Fibroblast of lung (primary cell): ENCODE results near the gene TIMM50. TPM values are rescaled to one million over a fixed set of nuclear protein-coding genes. Genes with fewer than 3 reads are reported as not detected.

ENCODE experiments used
- DNase-seq, 2 donors: peaks; one replicate each; pipeline versions ENCODE4 v3.0.0 to v3.0.0-alpha.2; 2010; ENCODE audit warnings: low read depth in 2 of 2
- H2AFZ ChIP-seq: 2 replicates; pipeline ENCODE4 v1.5.1; 2012; ENCODE audit warnings: low read length, control low read depth, inconsistent platforms
- H3K27ac ChIP-seq: 2 replicates; pipeline ENCODE4 v1.5.1; 2011; ENCODE audit warnings: low read length, control low read depth; ENCODE audit not compliant: insufficient read depth
- H3K27me3 ChIP-seq: 2 replicates; pipeline ENCODE4 v1.5.1; 2011; ENCODE audit warnings: mild to moderate bottlenecking, low read length; ENCODE audit not compliant: control insufficient read depth, insufficient read depth
- H3K36me3 ChIP-seq: 2 replicates; pipeline ENCODE4 v1.5.1; 2011; ENCODE audit warnings: low read length; ENCODE audit not compliant: control insufficient read depth, insufficient read depth
- H3K4me1 ChIP-seq: 2 replicates; pipeline ENCODE4 v1.5.1; 2011; ENCODE audit warnings: low read length; ENCODE audit not compliant: control insufficient read depth, insufficient read depth; ENCODE audit errors: extremely low read depth
- H3K4me2 ChIP-seq: 2 replicates; pipeline ENCODE4 v1.5.1; 2011; ENCODE audit warnings: low read length, control low read depth; ENCODE audit not compliant: insufficient read depth; ENCODE audit errors: extremely low read depth
- H3K4me3 ChIP-seq, 4 experiments: fragments of 200-600 bp in 1 of 4; sonication (generic) in 1 of 4; replicated peaks in 1 of 4; 2 replicates each; pipeline ENCODE4 v1.5.1; 2011 to 2016; ENCODE audit warnings: low read length in 4 of 4, low read depth in 3 of 4, mild to moderate bottlenecking in 3 of 4, control low read depth in 2 of 4, inconsistent platforms in 1 of 4, mixed read lengths in 1 of 4; ENCODE audit not compliant: insufficient read depth in 1 of 4; ENCODE audit errors: control extremely low read depth in 1 of 4
- H3K79me2 ChIP-seq: 2 replicates; pipeline ENCODE4 v1.5.1; 2012; ENCODE audit warnings: mild to moderate bottlenecking, low read length, inconsistent platforms; ENCODE audit not compliant: control insufficient read depth, insufficient read depth
- H3K9ac ChIP-seq: 2 replicates; pipeline ENCODE4 v1.5.1; 2011; ENCODE audit warnings: mild to moderate bottlenecking, low read length, control low read depth; ENCODE audit not compliant: insufficient read depth
- H3K9me3 ChIP-seq: 2 replicates; pipeline ENCODE4 v1.5.1; 2012; ENCODE audit warnings: low read depth, low read length; ENCODE audit not compliant: control insufficient read depth, insufficient read depth
- H4K20me1 ChIP-seq: 2 replicates; pipeline ENCODE4 v1.5.1; 2011; ENCODE audit warnings: low read length; ENCODE audit not compliant: control insufficient read depth, insufficient read depth; ENCODE audit errors: extremely low read depth
- EZH2 ChIP-seq: IDR thresholded peaks from 2 replicates; pipeline ENCODE4 v1.5.1; 2012; ENCODE audit warnings: low read length, control low read depth, mild to moderate bottlenecking; ENCODE audit errors: missing control alignments
- polyA plus RNA-seq, 2 donors: library from polyadenylated mRNA; depleted of rRNA in 1 of 2; stranded (reverse) in 1 of 2; unstranded in 1 of 2; fragments of >200 nt; gene quantifications; 2 replicates each; pipeline ENCODE4 v1.2.1, GENCODE V29; 2011 to 2012; ENCODE audit warnings: missing spikeins in 1 of 2
- total RNA-seq: library from RNA; depleted of rRNA; stranded (reverse); fragments of >200 nt; gene quantifications from 2 replicates; pipeline ENCODE4 v1.2.1, GENCODE V29; 2014
- TF ChIP-seq, protein P1 (sequence below), 2 donors: IDR thresholded peaks in 1 of 2; conservative IDR thresholded peaks in 1 of 2; 1 replicate in 1 of 2; 2 replicates in 1 of 2; pipeline ENCODE4 v1.5.1; 2011 to 2012; ENCODE audit warnings: low read length in 2 of 2, control low read depth in 1 of 2, inconsistent platforms in 1 of 2, low read depth in 1 of 2, mild to moderate bottlenecking in 1 of 2

TIMM50 gene
- total and polyA plus RNA-seq, 2 donors (not counting 1 experiment from before 2014, with no cell fraction given): 43.5 to 45.7 TPM

DNA sequence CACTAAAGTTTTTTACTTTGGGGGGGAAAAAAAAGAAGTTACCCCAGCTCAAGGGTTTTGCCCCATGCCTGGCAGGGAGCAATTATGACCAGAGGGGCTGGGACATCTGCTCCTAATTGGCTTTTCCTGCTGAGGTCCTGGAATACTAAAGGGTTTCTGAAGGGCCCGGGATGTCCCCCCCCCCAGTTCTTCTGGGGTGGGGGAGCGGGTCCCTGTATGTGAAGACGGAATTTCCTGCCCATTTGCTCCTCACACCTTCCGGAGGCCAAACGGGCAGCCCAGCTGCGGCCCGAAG is 17.0 kb downstream of the TIMM50 start:
- Histone ChIP-seq H3K9me3 (no peaks in the 10 kb centered on the region), H4K20me1 (no peaks in the 10 kb centered on the region), H3K4me1 (no peaks in the 10 kb centered on the region), H3K27ac (no peak overlapping the region), H3K27me3 (peaks cover 24% of the 10 kb centered on the region), H3K79me2 (no peaks in the 10 kb centered on the region), H3K4me2 (no peak overlapping the region), H3K36me3 (no peaks in the 10 kb centered on the region), H3K9ac (no peak overlapping the region), H3K4me3 (peak overlapping the region in 1 of 4 experiments; percentile 30), H2AFZ (no peak overlapping the region)
- TF ChIP-seq EZH2: no peak
- TF ChIP-seq, protein P1, sequence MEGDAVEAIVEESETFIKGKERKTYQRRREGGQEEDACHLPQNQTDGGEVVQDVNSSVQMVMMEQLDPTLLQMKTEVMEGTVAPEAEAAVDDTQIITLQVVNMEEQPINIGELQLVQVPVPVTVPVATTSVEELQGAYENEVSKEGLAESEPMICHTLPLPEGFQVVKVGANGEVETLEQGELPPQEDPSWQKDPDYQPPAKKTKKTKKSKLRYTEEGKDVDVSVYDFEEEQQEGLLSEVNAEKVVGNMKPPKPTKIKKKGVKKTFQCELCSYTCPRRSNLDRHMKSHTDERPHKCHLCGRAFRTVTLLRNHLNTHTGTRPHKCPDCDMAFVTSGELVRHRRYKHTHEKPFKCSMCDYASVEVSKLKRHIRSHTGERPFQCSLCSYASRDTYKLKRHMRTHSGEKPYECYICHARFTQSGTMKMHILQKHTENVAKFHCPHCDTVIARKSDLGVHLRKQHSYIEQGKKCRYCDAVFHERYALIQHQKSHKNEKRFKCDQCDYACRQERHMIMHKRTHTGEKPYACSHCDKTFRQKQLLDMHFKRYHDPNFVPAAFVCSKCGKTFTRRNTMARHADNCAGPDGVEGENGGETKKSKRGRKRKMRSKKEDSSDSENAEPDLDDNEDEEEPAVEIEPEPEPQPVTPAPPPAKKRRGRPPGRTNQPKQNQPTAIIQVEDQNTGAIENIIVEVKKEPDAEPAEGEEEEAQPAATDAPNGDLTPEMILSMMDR (conservative IDR thresholded peaks at IDR 0.05 in 1 of 2, IDR thresholded peaks at IDR 0.05 in 1 of 2; ENCODE audit: low read depth in 1 of 2, low read length in 2 of 2): no peak
- no peak for DNase-seq

DNA sequence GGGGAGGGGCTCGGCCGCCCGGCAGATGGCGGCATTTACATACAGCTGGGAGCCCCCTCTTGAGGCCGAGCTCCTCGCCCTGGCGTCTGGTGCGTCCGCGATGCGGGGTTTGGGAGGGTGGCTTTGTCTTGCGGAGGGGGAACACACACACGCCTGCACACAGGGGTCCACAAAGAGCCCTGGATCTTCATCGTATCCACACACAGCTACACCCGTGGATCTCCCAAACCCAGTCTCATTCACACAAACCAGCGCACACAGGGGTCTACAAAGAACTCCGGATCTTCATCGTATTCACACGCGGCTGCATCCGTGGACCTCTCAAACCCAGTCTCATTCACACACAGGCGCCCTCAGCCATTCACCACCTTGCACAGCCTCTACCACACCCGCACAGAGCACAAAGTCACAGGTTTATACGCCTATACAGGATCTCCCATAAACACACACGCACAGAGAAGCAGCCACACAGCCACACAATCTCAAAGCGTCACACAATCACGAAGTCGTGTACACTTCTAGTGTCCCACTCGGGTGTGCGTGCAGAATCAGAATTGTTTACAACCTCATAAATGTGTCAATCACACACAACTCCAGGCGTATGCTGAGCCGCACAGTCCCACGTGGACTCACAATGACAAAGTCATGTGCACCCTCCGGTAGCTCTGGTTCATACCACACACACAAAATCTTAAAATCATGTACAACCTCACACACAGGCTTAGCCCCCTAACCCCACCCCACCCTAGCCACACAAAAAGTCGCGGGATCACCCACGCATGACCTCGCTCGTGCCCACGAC is 17.6 kb downstream of the TIMM50 start:
- no peaks in the 10 kb centered on the region for H3K4me1 ChIP-seq
- peak overlapping the region; percentile 29 for H2AFZ ChIP-seq
- H3K9ac ChIP-seq: no peak overlapping the region
- no peaks in the 10 kb centered on the region for H3K36me3 ChIP-seq
- no peak overlapping the region for H3K27ac ChIP-seq
- peaks cover 24% of the 10 kb centered on the region for H3K27me3 ChIP-seq
- no peaks in the 10 kb centered on the region for H3K9me3 ChIP-seq
- TF ChIP-seq, protein P1 (conservative IDR thresholded peaks at IDR 0.05 in 1 of 2, IDR thresholded peaks at IDR 0.05 in 1 of 2; ENCODE audit: low read depth in 1 of 2, low read length in 2 of 2): peak; percentile 25 to 42
- TF ChIP-seq EZH2: peak; percentile 93
- DNase-seq: peak; percentile 24 to 43
- H4K20me1 ChIP-seq: no peaks in the 10 kb centered on the region
- peak overlapping the region in 2 of 4 experiments; percentile 30 to 46 for H3K4me3 ChIP-seq
- H3K79me2 ChIP-seq: no peaks in the 10 kb centered on the region
- H3K4me2 ChIP-seq: peak overlapping the region; percentile 79

DNA sequence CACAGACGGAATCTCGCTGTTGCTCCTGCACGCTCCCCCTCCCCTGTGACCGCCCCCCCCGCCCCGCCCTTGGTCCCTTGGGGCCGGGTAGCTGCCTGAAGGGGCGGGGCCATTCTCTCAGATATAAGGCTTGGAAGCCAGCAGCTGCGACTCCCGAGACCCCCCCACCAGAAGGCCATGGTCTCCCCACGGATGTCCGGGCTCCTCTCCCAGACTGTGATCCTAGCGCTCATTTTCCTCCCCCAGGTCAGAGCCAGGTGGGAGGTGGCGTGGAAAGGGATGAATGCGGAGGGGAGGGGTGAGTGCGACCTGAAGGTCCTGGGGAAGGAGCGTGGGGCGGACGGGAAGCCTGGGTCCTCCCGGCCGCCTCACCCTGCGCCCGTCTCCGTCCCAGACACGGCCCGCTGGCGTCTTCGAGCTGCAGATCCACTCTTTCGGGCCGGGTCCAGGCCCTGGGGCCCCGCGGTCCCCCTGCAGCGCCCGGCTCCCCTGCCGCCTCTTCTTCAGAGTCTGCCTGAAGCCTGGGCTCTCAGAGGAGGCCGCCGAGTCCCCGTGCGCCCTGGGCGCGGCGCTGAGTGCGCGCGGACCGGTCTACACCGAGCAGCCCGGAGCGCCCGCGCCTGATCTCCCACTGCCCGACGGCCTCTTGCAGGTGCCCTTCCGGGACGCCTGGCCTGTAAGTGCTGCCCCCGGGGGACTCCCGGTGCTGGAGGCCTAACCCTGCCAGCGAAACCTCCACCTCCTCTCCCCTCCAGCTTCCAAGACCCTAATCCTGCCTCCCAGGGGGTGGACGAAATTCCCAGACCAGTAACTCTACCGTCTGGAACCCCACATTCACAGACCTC is 18.4 kb downstream of the TIMM50 start, which contains the start of gene DLL3:
Gene DLL3, plus strand, starts transcription at position 150 of the 845 bp plus-strand sequence. Its CDS starts 28 bp downstream, at position 178.
- no peaks in the 10 kb centered on the region for H3K9me3 ChIP-seq
- H2AFZ ChIP-seq: peak within 1 kb of the TSS; percentile 29
- no peaks in the 10 kb centered on the region for H3K36me3 ChIP-seq
- peak in 1 of 2 donors; percentile 16 for DNase-seq
- H3K4me3 ChIP-seq: peak within 1 kb of the TSS in 2 of 4 experiments; percentile 30 to 46
- no peaks in the 10 kb centered on the region for H4K20me1 ChIP-seq
- peaks cover 24% of the 10 kb centered on the region for H3K27me3 ChIP-seq
- no peaks in the 10 kb centered on the region for H3K79me2 ChIP-seq
- no peaks in the 10 kb centered on the region for H3K4me1 ChIP-seq
- peak within 1 kb of the TSS; percentile 79 for H3K4me2 ChIP-seq
- TF ChIP-seq EZH2: peak; percentile 14
- TF ChIP-seq, protein P1 (conservative IDR thresholded peaks at IDR 0.05 in 1 of 2, IDR thresholded peaks at IDR 0.05 in 1 of 2; ENCODE audit: low read depth in 1 of 2, low read length in 2 of 2): no peak
- no peak within 1 kb of the TSS for H3K9ac ChIP-seq
- no peak within 1 kb of the TSS for H3K27ac ChIP-seq
